H1 (cell line): ENCODE results near the gene LMAN1L. TPM values are rescaled to one million over a fixed set of nuclear protein-coding genes. Genes with fewer than 3 reads are reported as not detected.

Experiments
- CHD7 ChIP-seq: fragments of 300-600 bp; sonication (generic); IDR thresholded peaks from 2 replicates; pipeline ENCODE4 v1.7.1; 2012; ENCODE audit warnings: low read length, moderate library complexity, mild to moderate bottlenecking, inconsistent platforms; ENCODE audit not compliant: insufficient replicate concordance
- polyA plus RNA-seq, 7 experiments: library from polyadenylated mRNA; depleted of rRNA in 3 of 7; stranded (reverse) in 5 of 7; unstranded in 2 of 7; fragments of >200 nt in 5 of 7; fragments of 200-250 nt in 2 of 7; gene quantifications; 1 replicate in 5 of 7; 2 replicates in 1 of 7; 4 replicates in 1 of 7; pipeline versions ENCODE4 v1.2.1 to v1.2.3, GENCODE V29; 2011 to 2013; ENCODE audit warnings: missing spikeins in 2 of 7, mixed read lengths in 2 of 7
- total RNA-seq: library from RNA; stranded (reverse); fragmentation: NEBNext Ultra II Directional; extraction: Animal tissue kit (Norgen Biotek cat#: 25700); gene quantifications from 2 replicates; pipeline ENCODE4 v1.2.1, GENCODE V29; 2021

The LMAN1L gene
- total and polyA plus RNA-seq, 2 of the 8 experiments (the other 6 are each of a cell fraction or from before 2014, with no cell fraction given): not detected

- TF ChIP-seq CHD7: no peak
- TF ChIP-seq, all 59 proteins: peak for 0
These were observed at the start of gene LMAN1L (continued) for GRCh38 chr15:74812533-74812932.
